Endodermal cell (in vitro differentiated cells): ENCODE results near the gene E2F2. TPM values are rescaled to one million over a fixed set of nuclear protein-coding genes. Genes with fewer than 3 reads are reported as not detected.

ENCODE experiments used
- DNase-seq: peaks from one replicate; pipeline ENCODE4 v3.0.0-alpha.2; 2017
- H3K27ac ChIP-seq: 2 replicates; pipeline ENCODE4 v1.5.1; 2013; ENCODE audit warnings: mild to moderate bottlenecking, low read depth, low read length, moderate library complexity
- H3K27me3 ChIP-seq: 2 replicates; pipeline ENCODE4 v1.6.1; 2013; ENCODE audit warnings: mild to moderate bottlenecking, low read length, moderate library complexity; ENCODE audit not compliant: insufficient read depth, control insufficient read depth, poor library complexity, severe bottlenecking
- H3K36me3 ChIP-seq: 2 replicates; pipeline ENCODE4 v1.7.0; 2013; ENCODE audit warnings: mild to moderate bottlenecking, low read length, moderate library complexity; ENCODE audit not compliant: control insufficient read depth, insufficient read depth
- H3K4me1 ChIP-seq: one replicate; pipeline ENCODE4 v1.7.0; 2013; ENCODE audit warnings: low read length; ENCODE audit not compliant: control insufficient read depth, insufficient read depth
- H3K4me3 ChIP-seq: 2 replicates; pipeline ENCODE4 v1.5.1; 2013; ENCODE audit warnings: mild to moderate bottlenecking, low read length, moderate library complexity
- H3K9ac ChIP-seq: 2 replicates; pipeline ENCODE4 v1.6.1; 2013; ENCODE audit warnings: mild to moderate bottlenecking, low read length, moderate library complexity; ENCODE audit not compliant: poor library complexity, severe bottlenecking; ENCODE audit errors: extremely low read depth
- H3K9me3 ChIP-seq: 2 replicates; pipeline ENCODE4 v1.6.1; 2013; ENCODE audit warnings: mild to moderate bottlenecking, low read length, moderate library complexity; ENCODE audit not compliant: control insufficient read depth
- H3K27ac Mint-ChIP-seq: 2 replicates; pipeline ENCODE4 v1.8.0; 2020; ENCODE audit warnings: mixed read lengths
- H3K27me3 Mint-ChIP-seq: 2 replicates; pipeline ENCODE4 v1.8.0; 2021; ENCODE audit warnings: mild to moderate bottlenecking, mixed read lengths; ENCODE audit not compliant: insufficient read depth
- H3K36me3 Mint-ChIP-seq: 2 replicates; pipeline ENCODE4 v1.8.0; 2020; ENCODE audit warnings: low read depth, mixed read lengths
- H3K4me1 Mint-ChIP-seq: 2 replicates; pipeline ENCODE4 v1.8.0; 2020; ENCODE audit warnings: mixed read lengths
- H3K4me3 Mint-ChIP-seq: 2 replicates; pipeline ENCODE4 v1.8.0; 2020; ENCODE audit warnings: mild to moderate bottlenecking, moderate library complexity, mixed read lengths
- H3K9me3 Mint-ChIP-seq: 2 replicates; pipeline ENCODE4 v1.8.0; 2020; ENCODE audit warnings: mild to moderate bottlenecking, mixed read lengths
- CTCF ChIP-seq: fragments of 200-600 bp; sonication (generic); conservative IDR thresholded peaks from 2 replicates; pipeline ENCODE4 v1.5.0; 2021; ENCODE audit warnings: antibody characterized with exemption, mild to moderate bottlenecking
- WGBS, 2 experiments: methylation state at CpG; one replicate each; pipeline versions ENCODE4 v1.1.5 to v1.1.7; 2013; ENCODE audit warnings: missing lambda C conversion rate in 2 of 2, mixed read lengths in 1 of 2; ENCODE audit not compliant: insufficient coverage in 1 of 2, insufficient read length in 1 of 2; 5-methylcytosine and 5-hydroxymethylcytosine counted together
- total RNA-seq, 2 donors: library from RNA; stranded (reverse); fragmentation: NEBNext Ultra II Directional in 1 of 2; extraction: Animal tissue kit (Norgen Biotek cat#: 25700) in 1 of 2; gene quantifications; 2 replicates in 1 of 2; 3 replicates in 1 of 2; pipeline ENCODE4 v1.2.1, GENCODE V29; 2021

E2F2 gene
- total RNA-seq, 2 donors from 2014 or later: 7.3 to 9.8 TPM

- peak overlapping the region; percentile 45 for H3K27ac ChIP-seq
- peaks cover 67% of the 10 kb centered on the region for H3K4me1 Mint-ChIP-seq
- no peaks in the 10 kb centered on the region for H3K27me3 Mint-ChIP-seq
- H3K36me3 Mint-ChIP-seq: peaks cover 21% of the 10 kb centered on the region
- H3K27ac Mint-ChIP-seq: peak overlapping the region; percentile 92
- peak overlapping the region; percentile 94 for H3K4me3 Mint-ChIP-seq
- no peaks in the 10 kb centered on the region for H3K36me3 ChIP-seq
- 5 to 8% methylated on average over 8 to 9 of the region's 9 CpGs for WGBS, 2 experiments
- peaks cover 24% of the 10 kb centered on the region for H3K4me1 ChIP-seq
- no peak for TF ChIP-seq CTCF
- peak; percentile 94 for DNase-seq
- no peaks in the 10 kb centered on the region for H3K27me3 ChIP-seq
- H3K9me3 ChIP-seq: no peaks in the 10 kb centered on the region
- H3K9ac ChIP-seq: peak overlapping the region; percentile 3
- no peaks in the 10 kb centered on the region for H3K9me3 Mint-ChIP-seq
- H3K4me3 ChIP-seq: peak overlapping the region; percentile 98
Observed at GRCh38 chr1:23555986-23556634, 25.1 kb upstream of the E2F2 start.

GRCh38 chr1:23555270-23555985 is 24.4 kb upstream of the E2F2 start:
- no peaks in the 10 kb centered on the region for H3K9me3 ChIP-seq
- peak; percentile 82 for DNase-seq
- peak overlapping the region; percentile 92 for H3K27ac Mint-ChIP-seq
- peak overlapping the region; percentile 94 for H3K4me3 Mint-ChIP-seq
- peak overlapping the region; percentile 98 for H3K4me3 ChIP-seq
- H3K27me3 Mint-ChIP-seq: no peaks in the 10 kb centered on the region
- H3K9me3 Mint-ChIP-seq: no peaks in the 10 kb centered on the region
- peak overlapping the region; percentile 45 for H3K27ac ChIP-seq
- 1 to 6% methylated on average over 11 to 15 of the region's 15 CpGs for WGBS, 2 experiments
- no peak for TF ChIP-seq CTCF
- peaks cover 61% of the 10 kb centered on the region for H3K4me1 Mint-ChIP-seq
- peaks cover 19% of the 10 kb centered on the region for H3K4me1 ChIP-seq
- no peaks in the 10 kb centered on the region for H3K36me3 ChIP-seq
- no peaks in the 10 kb centered on the region for H3K27me3 ChIP-seq
- H3K9ac ChIP-seq: peak overlapping the region; percentile 47
- H3K36me3 Mint-ChIP-seq: peaks cover 21% of the 10 kb centered on the region

- H3K4me3 Mint-ChIP-seq: peak overlapping the region; percentile 94
- Histone ChIP-seq H3K27me3 (no peaks in the 10 kb centered on the region), H3K4me3 (peak overlapping the region; percentile 98), H3K27ac (peak overlapping the region; percentile 88), H3K36me3 (no peaks in the 10 kb centered on the region), H3K4me1 (peaks cover 14% of the 10 kb centered on the region), H3K9ac (peak overlapping the region; percentile 66), H3K9me3 (no peaks in the 10 kb centered on the region)
- H3K9me3 Mint-ChIP-seq: no peaks in the 10 kb centered on the region
- peak; percentile 41 for TF ChIP-seq CTCF
- WGBS, 2 experiments: 1 to 3% methylated on average over 16 to 81 of the region's 81 CpGs
- peaks cover 21% of the 10 kb centered on the region for H3K36me3 Mint-ChIP-seq
- peaks cover 55% of the 10 kb centered on the region for H3K4me1 Mint-ChIP-seq
- DNase-seq: peak; percentile 97
- H3K27me3 Mint-ChIP-seq: no peaks in the 10 kb centered on the region
- peak overlapping the region; percentile 96 for H3K27ac Mint-ChIP-seq
Observed at GRCh38 chr1:23554481-23555269, 23.6 kb upstream of the E2F2 start.
